HG03521 (cell line): ENCODE results near the gene GTPBP1.

Source experiments
- ATAC-seq: cut with Tn5 transposase; IDR thresholded peaks from one replicate; pipeline ENCODE4 v1.9.1; 2021; ENCODE audit warnings: mild to moderate bottlenecking, moderate library complexity; ENCODE audit not compliant: unreplicated experiment

The GTPBP1 gene

DNA sequence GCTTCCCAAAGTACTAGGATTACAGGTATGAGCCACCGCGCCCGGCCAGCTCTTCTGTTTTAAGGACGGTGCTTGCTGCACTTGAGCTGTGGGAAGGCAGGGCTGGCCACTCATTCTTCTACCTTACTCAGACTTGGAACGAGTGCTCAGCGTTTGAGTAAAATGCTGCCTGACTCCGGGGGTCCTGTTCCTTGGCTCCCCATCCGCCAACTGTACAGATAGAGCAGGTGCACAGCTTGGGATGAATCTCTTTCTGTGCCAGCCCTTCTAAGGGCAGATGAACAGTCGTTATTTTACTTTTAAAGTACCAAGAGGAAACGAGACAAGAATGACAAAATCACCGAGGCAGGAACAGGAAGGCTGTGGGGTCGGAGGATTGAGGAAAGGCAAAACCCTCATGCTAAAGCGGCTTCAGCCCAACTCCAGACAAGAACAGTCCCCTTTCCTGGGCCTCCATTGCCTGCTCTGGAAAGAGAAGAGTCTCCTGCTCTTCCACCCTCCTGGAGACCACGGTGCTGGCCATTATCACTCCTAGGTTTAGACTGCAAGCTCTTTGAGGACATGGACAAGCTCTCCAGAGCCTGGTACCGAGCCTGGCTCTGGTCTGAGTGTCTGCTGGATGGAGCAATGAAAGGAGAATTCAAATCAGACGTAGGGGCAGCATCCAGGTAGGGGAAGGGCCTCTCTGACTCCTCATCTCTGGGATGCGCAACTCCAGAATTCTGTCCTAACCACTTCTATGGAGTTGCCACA is 51.1 kb downstream of the GTPBP1 start:
- ATAC-seq: no peak

DNA sequence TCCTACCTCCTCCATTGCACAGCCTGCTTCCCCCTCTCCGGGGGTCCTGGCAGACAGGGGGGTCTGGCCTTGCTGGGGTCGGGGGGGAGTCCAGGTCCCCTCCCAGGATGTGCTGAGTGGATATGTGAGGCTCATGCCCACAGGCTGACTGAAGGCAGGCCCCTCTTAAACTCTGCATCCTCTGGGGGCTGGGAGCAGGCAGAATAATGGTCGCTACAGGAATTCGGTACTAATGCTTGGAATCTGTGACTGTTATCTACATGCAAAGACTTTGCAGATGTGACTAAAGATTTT is 51.7 kb downstream of the GTPBP1 start:
- no peak for ATAC-seq

DNA sequence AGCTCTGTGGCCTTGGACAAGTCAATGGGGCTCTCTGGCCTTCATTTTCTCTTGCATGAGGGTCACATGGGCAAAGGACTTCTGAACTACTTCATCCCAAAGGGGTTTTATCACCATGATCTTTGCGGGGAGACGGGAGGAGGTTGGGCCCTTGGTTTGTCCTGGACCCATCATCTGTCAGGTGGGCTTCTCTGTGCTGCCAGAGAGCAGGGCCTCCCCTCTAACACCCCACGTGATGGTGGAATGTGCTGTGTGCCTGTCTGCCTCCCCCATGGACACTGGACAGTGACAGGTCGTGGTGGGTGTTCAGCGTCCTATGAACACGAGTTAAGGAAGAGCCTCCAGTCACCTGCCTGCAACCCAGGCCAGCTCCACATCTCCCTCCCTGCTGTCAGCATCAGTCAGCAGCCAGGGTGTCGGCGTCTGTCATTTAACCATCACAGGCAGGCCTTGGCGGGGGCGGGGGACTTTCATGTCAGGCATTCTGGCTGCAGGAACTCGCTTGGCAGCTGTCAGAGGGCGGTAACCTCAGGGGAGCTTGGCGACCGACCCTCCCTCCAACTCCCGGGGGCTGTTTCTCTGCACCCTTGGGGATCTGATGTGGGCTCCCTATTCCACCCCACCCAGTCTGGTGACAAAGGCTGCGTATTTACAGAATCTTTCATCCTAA is 52.7 kb downstream of the GTPBP1 start:
- ATAC-seq: no peak

DNA sequence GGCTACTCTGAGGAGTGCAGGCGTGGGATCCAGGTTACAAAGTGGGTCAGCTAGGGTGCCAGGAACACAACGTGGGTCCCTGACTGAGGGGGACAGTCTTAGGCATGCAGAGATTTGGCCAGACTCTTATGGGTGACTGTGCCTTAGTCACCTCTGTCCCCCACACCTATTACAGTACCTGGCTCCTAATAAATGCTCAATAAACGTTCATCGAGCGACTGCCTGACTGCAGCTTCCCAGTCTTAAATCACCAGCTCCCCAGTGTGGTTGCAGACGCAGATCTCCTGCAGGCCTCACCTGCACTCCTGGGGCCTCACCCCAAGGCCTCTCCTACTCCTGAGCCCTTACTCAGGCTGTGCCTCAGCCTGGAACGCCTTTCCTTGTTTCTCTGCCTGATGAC is 53.3 kb downstream of the GTPBP1 start:
- ATAC-seq: no peak

GRCh38 chr22:38760477-38761201 is 54.9 kb downstream of the GTPBP1 start:
- no peak for ATAC-seq

GRCh38 chr22:38761202-38762162 is 55.7 kb downstream of the GTPBP1 start:
- ATAC-seq: no peak

- no peak for ATAC-seq
Observed at GRCh38 chr22:38762551-38762983, 56.8 kb downstream of the GTPBP1 start.

DNA sequence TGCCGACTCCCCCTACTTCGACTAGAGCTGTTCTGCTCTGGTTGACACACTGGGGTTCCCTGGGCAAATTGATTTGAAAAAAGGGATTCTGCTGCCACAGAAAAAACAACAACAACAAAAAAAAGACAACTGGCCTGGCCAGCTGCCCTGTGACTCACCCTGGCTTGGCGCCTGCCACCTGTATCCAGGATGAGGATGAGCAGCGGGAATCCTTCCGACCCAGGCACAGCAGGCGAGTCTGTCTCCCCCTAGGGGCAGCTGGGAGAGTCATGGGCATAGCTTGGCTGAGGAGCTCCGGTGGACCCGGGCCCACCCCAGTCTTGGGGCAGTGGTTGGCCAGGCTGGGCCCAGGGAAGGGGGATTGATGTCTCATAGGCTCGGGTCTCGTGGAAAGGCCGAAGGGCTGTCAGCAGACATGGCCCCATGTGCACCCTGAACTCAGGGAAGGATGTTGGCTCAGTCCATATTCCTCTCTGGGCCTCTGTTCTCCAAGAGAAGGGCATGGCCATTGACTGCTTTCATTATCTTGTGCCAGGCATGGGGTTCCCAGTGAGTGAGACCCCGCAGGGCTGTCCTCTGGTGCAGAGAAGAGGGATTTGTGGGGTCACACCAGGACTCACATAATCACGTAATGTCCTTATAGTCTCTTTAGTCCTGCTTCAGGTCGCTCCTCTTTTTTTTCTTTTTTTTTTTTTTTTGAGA is 60.5 kb downstream of the GTPBP1 start:
- no peak for ATAC-seq

DNA sequence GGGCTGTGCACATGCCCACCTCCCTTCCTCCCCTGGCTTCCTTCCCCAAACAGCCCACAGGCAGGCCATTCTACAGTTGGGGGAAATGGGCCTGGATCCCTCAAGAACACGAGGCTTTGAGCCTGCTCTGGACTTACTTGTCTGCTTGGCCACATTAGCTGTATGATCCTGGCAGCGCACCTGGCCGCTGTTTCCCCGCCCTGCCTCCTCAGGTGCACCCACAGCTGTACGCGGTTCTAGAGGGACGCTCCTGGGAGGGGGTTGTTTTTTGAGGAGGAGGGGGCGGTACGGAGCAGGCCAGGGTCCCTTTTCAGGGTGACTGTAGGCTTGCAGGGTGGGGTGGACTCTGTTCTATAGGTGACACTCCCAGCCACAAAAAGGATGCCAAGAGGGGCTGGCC is 61.6 kb downstream of the GTPBP1 start:
- ATAC-seq: no peak

- no peak for ATAC-seq
Observed at GRCh38 chr22:38768036-38768435, 62.3 kb downstream of the GTPBP1 start.

GRCh38 chr22:38770257-38770949 is 64.7 kb downstream of the GTPBP1 start:
- ATAC-seq: no peak

DNA sequence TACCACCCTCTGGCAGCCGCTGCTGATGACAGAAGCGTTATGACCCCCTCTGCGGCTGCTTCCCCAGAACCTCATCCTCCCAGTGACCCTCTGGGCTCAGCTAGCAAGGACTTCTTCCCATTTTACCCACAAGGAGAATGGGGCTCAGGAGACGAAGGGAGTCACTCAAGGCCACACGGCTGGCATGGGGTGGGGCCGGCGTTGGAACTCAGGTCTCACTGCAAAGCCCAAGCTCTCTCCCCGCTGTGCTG is 66.8 kb downstream of the GTPBP1 start:
- no peak for ATAC-seq

DNA sequence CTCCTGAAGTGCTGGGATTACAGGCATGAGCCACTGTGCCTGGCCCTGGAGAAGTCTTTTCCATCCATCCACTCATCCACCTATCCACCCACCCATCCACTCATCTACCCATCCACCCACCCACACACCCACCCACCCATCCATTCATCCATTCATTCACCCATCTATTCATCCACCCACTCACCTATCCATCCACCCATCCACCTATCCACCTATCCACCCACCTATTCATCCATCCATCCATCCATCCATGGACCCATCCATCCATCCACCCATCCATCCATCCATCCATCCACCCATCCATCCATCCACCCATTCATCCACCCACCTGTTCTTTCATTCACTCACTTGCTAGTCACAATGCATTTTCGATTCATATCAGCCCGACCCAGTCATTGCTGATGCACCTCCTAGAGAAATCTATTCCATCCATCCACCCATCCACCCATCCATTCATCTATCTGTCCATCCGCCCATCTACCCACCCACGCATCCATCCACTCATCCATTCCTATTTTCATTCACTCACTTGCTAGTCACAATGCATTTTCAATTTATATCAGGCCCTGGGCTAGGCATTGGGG is 67.7 kb downstream of the GTPBP1 start:
- no peak for ATAC-seq

GRCh38 chr22:38774496-38775166 is 68.9 kb downstream of the GTPBP1 start:
- ATAC-seq: no peak

DNA sequence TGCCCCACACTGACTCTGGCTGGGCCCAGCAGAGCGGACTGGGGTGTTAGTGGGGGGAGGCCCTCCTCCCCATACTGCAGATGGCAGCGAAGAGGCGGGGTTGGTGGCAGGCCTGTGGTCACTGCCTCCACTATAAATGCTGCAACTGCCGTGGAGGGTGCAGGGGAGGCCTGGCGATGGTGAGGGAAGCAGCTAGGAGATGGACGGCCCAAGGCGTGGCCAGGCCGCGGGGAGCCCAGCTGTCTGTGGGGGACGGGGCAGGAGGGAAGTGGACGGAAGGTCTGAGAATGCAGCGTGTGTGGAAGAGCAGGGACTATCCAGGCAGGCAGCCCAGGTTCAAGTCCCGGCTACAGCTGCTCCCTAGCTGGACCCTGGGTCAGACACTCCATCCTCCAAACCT is 69.9 kb downstream of the GTPBP1 start:
- ATAC-seq: no peak

DNA sequence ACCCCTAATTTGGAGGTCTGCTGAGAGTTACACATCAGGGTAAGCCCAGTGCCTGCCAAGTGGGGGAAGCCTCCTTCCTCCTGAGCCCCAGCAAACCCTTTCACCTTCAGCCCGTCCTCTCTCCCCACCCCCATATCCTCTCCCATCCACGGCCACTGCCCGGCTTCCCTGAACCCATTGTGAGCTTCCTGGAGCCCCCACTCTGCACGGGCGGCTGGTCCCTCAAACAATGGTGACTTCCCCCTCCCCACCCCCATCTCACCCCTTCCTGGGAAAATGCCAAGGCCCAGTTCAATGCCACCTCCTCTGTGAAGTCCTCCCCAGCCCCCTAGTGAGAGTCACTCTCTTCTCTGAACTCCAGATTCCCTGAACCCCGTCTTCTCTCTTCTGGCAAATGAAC is 70.3 kb downstream of the GTPBP1 start:
- ATAC-seq: no peak

GRCh38 chr22:38777087-38777671 is 71.4 kb downstream of the GTPBP1 start:
- ATAC-seq: no peak

GRCh38 chr22:38781033-38781432 is 75.3 kb downstream of the GTPBP1 start:
- no peak for ATAC-seq
